ENCODE results near the gene DGCR2.
"Not testable (repeated sequence)": the region's sequence is repeated elsewhere in the genome, so short reads cannot be mapped to it uniquely, and the experiment has no call there.

DGCR2 gene

DNA sequence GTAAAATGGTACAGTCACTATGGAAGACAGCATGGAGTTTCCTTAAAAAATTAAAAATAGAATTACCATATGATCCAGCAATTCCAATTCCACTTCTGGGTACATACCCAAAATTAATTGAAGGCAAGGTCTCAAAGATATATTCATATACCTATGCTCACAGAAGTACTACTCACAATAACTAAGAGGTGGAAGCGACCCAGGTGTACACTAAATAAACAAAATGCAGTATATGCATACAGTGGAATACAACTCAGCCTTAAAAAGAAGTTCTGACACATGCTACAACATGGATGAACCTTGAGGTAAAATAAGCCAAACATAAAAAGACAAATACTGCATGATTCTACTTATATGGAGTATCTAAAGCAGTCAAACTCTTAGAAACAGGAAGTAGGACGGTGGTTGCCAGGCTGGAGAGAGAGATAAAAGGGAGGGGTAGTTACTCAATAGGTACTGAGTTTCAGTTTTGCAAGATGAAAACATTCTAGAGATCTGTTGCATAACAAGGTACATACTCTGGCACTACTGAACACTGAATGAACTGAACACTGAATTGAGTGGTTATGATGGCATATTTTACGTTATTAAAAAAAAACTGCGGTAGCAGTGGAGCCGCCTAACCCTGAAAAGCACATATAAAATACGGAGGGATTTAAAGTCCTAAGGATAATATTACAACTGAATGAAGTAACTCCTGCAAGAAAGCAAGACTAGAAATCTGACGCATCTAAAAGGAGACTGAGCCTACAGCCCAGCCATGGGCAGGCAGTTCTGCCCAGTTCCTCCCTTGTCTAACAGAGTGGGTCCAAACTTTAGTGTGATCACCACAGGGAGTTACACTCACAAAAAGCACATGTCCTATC is 12.8 kb downstream of the DGCR2 start:
- peak in 2 of 3 experiments; percentile 25 to 27 for DNase-seq (ENCODE audit: low read depth in 3 of 3)

GRCh38 chr22:19108807-19109197 is 13.4 kb downstream of the DGCR2 start:
- DNase-seq (ENCODE audit: low read depth in 3 of 3): no peak

DNA sequence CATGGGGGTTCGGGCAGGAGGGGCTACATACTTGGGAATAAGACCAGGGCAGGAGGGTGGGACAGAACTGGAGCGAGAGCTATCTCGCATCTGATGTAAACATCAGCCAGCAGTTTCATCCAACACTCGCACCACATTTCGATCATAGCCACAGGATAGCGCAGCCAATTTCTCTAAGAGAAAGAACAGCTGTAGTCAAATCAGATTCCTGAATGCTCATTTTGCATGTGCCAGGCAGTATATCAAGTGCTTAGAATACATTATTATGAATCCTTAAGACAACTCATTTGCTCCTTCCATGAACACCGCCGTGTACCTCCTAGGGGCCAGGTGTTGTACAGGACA is 14.5 kb downstream of the DGCR2 start:
- DNase-seq (ENCODE audit: low read depth in 3 of 3): no peak

DNA sequence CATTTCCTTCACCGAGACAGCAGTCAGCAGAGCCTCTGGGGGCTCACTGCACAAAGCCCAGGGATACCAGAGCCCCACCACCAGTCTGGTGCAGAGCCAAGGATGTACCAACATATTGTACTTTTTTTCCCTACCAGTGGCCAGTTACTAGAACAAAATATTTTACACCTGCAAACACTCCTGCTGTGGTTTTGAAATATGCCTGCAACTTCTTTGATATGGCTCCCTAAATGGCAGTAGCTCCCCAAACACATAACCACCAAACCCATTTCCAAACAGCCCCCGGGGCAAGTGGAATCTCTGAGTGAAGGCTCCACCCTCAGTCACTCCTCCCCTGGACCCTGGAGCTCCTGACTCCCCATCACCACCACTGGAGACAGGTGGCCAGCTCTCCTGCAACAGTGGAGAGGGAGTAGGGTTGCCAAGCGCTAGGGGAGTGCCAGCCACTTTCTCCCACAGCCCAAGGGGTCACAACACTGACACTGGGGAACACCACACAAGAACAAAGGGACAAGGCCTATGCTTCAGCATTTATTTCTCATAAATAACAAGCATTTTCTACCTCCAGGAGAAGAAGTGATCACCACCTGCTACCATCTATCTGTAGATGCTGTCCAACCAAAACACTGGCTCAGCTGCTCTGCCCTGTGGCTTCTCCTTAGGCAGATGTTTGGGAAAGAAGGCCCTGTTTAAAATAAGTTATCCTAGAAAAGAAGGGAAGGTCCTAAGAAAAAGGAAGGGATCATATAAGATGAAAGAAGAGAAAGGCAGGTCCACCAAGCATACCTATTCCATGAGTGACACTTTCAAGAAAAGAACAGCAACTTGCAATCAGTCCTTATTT is 15.1 kb downstream of the DGCR2 start:
- no peak for DNase-seq (ENCODE audit: low read depth in 3 of 3)

DNA sequence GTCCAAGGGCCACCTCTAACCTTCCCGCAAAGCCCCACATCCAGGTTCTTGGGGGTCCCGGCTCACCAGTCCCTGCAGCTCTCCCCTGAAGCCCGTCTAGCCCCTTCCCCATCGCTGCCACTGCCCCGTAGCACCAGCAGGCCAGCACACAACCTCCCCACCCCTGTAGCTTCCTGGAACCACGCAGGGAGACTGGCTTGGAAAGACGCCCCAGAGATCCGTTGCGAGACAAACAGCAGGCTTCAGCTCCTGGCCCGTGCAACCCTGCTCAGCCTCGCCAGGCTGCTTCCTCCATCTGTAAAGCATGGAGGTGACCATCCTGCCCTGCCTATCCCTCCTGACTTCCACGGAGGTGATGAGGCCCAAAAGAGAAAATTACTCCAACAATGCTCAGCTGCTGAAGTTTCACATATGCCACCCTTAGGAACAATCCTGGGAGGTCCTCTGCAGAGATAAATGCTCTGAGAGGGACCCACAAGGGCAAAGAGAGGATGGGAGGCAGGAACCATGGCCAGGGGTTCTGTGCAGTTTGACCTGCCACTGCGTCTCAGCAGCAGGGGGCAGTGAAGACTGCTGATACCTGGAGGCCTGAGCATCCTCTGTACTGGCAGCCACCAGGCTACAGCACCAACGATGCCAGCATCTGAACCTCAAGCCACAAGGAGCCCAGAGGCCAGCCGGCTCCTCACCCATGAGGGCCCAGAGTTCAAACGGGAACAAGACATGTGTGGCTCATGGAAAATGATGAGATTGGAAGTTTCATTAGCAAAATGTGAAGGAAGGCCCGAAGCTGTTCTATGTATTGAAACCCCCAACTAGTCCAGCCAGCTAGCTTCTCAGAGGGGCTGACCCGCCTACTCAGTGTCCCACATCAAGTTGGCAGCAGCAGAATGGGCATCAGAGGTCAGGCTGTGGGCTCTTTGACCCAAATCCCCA is 16.1 kb downstream of the DGCR2 start:
- DNase-seq (ENCODE audit: low read depth in 3 of 3): peak in 2 of 3 experiments; percentile 20 to 34

- no peak for DNase-seq (ENCODE audit: low read depth in 3 of 3)
Observed at GRCh38 chr22:19105456-19105855, 16.8 kb downstream of the DGCR2 start.

DNA sequence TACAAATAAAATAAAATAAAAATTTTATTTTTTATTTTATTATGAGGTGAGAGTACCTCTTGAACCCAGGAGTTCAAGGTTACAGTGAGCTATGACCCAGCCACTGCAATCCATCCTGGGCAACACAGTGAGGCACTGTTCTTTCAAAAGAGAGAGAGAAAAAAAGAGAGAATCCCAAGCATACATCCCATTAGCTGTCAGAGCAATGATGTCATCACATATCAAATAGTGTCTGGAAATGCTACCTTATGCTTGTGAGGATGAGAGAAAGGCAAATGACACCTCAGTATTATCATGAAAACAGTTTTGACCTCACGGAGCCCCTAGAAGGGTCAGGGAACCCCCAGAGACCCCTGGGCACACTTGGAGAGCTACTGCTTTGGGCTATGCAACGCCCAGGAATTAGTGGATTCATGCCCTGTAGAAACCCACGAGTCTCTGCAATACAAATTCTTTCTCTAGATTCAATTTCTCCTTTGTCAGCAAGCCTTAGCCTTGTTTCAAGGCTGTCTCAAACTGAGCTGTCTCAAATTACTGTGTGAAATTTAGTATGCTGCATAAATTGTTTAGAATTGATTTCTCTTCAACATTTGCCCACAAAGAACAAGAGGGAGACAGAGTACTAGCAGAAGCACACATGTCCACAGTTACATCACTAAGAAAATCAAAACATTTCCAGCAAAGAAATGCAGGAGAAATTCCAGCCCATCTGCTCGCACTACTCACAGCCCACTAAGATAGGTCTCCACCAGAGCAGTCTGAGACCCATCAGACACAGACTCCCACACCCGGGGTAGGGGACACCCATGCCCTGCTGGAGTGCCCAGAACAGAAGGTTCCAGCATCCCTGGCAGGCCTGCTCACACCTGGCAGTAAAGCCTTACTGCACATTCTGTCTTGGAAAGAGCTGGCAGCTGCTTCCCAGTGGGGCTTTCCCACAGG is 18.1 kb downstream of the DGCR2 start:
- DNase-seq (ENCODE audit: low read depth in 3 of 3): no peak

GRCh38 chr22:19098157-19098556 is 24.1 kb downstream of the DGCR2 start:
- DNase-seq (ENCODE audit: low read depth in 3 of 3): no peak

DNA sequence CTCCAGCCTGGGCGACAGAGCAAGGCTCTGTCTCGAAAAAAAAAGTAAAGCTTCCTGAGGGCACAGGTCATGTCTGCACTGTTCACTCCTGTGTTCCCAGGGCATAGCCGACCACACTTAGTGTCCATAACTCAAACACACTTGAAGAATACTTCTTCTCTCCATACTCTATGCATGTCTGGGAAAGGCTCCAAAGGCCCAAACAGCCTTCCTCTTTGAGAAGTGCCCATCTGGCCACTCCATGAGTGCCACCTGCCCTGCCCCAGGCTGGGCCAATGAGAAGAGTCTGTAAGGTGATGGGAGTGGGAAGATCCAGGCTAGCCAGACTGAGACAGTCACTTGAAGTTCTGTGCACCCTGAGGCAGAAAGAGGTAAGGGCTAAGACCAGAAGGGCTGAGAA is 24.7 kb downstream of the DGCR2 start:
- no peak for DNase-seq (ENCODE audit: low read depth in 3 of 3)

- DNase-seq (ENCODE audit: low read depth in 3 of 3): no peak
Observed at GRCh38 chr22:19096555-19096954, 25.7 kb downstream of the DGCR2 start.

GRCh38 chr22:19094393-19094997 is 27.7 kb downstream of the DGCR2 start:
- no peak for DNase-seq (ENCODE audit: low read depth in 3 of 3)

- no peak for DNase-seq (ENCODE audit: low read depth in 3 of 3)
Observed at GRCh38 chr22:19092725-19093124, 29.5 kb downstream of the DGCR2 start.

DNA sequence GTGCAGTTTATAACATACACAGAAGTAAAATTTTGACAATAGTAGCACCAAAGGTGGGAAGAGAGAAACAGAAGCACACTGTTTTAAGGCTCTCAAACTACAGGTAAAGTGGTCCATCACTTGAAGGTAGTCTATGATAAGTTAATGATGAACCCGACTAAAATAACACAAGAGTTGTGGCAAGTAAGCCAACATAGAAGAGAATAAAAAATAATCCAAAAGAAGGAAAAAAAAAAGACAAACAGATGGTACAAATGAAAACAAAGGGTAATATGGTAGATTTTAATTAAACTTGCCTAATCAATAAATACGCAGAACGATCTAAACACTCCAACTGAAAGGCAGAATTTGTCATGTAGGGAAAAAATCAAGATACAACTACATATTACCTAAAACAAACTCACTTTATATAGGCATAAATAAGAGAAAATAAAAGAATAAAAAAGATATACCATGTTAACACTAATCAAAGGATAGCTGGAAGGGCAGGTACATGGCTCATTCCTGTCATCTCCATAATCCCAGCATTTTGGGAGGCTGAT is 31.6 kb downstream of the DGCR2 start:
- no peak for DNase-seq (ENCODE audit: low read depth in 3 of 3)

DNA sequence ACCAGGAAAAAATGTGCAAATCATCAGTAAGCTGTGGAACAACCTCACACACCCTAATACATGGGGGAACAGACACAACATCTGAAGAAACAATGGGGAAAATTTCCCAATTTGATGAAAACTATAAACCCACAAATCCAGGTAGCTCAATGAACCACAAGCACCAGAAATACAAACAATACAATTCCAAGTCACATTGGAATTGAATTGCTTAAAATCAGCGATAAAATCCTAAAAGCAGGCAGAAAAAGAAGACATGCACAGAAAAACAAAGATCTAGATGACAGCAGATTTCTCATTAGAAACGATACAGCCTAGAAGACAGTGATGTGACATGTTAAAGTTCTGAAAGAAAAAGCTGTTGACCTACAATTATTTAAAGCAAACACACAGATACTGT is 32.0 kb downstream of the DGCR2 start:
- DNase-seq (ENCODE audit: low read depth in 3 of 3): no peak

DNA sequence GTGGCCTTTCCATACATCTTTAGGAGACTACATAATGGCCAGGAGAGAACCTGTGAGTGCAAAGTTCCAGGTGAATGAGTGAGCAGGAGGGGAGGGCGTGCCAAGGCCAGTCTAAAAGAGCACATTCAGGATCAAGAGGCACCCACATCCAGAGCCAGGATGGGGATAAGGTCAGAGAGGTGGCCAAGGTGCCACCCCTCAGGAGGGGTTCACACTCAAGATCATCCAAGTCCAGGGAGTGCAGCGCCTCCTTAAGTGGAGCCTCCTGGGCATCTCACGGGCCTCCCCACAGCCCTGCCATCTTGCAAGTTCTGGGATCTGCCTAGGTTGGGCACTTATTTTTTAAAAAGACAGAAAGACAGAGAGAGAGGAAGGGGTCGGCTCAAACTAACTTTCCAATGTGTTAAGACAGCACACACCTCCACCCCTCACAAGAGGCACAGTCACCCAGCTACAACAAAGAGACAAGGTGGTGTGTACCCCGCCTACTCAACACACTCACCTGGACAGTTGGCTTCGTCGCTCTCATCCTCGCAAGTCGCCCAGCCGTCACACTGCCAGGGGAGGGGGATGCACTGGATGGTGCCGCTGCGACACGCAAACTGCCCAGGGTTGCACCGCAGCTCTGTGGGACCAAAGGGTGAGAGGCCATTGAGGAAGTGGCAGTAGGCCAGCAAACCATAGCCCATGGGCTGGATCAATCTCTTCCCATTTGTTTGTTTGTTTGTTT is 33.2 kb downstream of the DGCR2 start:
- no peak for DNase-seq (ENCODE audit: low read depth in 3 of 3)

DNA sequence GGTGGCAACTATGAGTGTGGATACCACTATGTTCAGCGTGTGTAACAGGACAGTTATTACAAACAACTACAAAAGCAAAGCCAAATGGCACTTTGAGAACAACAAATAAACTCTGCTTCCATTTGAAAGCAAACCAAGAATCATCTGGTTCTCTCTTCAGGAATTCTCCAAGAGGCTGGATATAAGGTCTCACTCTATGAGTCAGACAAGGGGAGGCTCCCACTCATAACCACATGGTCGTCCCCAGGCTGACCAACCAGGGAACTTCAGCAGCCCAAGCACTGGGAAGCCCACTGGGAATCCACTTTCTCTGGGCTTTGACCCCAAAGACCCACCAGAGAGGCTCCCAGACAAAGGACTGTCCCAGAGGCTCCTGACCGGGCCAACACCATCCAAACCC is 35.3 kb downstream of the DGCR2 start:
- no peak for DNase-seq (ENCODE audit: low read depth in 3 of 3)

DNA sequence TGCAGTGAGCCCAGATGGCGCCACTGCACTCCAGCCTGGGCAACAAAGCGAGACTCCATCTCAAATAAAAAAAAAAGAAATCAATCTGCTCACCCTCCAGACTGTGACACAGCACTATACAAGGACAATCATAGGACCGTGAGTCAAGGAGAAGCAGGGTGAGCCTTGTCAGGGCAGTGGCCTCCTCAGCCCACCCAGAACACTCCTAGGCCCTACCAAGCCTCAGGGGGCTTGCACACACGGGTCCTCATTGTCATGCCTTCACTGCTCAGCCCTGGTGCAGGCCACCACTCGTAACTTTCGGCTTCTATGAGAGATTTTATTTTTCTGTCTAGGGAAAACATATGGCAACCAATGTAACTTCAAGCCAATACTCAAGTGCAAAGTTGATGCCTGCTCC is 35.8 kb downstream of the DGCR2 start:
- DNase-seq (ENCODE audit: low read depth in 3 of 3): no peak

DNA sequence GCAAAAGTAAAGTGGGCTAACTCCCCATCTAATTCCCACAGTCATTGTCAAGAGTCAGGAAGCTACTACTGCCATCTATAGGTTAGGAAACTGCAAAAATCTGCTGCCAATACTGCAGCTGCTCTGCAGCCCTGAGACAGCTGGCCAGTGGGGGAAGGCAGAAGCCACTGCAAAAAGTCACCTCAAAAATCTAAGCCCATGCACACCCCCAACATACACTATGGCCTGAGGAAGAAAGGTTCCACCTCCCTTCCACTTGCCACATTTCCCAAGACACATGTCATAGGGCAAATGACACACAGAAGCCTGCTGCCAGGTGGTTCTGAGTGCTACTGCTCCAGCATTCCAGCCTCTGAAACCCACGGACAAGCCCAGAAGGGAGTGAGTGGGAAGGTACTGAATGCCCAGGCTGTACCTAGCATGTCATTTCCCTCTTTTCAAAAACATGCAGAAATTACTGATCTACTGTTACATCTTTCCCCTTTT is 36.9 kb downstream of the DGCR2 start:
- no peak for DNase-seq (ENCODE audit: low read depth in 3 of 3)

- DNase-seq (ENCODE audit: low read depth in 3 of 3): not testable (repeated sequence)
Observed at GRCh38 chr22:19084586-19084985, 37.6 kb downstream of the DGCR2 start.

Measured in stimulated activated CD4-positive, alpha-beta T cell treated with anti-CD3 and anti-CD28 coated beads, TNF-alpha, amount 100 ng/mL, for 24 hours (primary cell).